Nephron progenitor cell (in vitro differentiated cells): ENCODE data around the gene HOXB1.
A peak's percentile ranks its signal among the peaks of the same experiment; 100 is the strongest.
"Not testable (repeated sequence)": the region's sequence is repeated elsewhere in the genome, so short reads cannot be mapped to it uniquely, and the experiment has no call there.

Experiments
- DNase-seq: peaks from one replicate; pipeline ENCODE4 v3.0.0; 2021
- H3K27ac Mint-ChIP-seq: 2 replicates; pipeline ENCODE4 v1.8.0; 2021; ENCODE audit warnings: mild to moderate bottlenecking, moderate library complexity, mixed read lengths
- H3K27me3 Mint-ChIP-seq: 2 replicates; pipeline ENCODE4 v1.8.0; 2021; ENCODE audit warnings: mild to moderate bottlenecking, low read depth, mixed read lengths; ENCODE audit not compliant: poor library complexity
- H3K36me3 Mint-ChIP-seq: 2 replicates; pipeline ENCODE4 v1.8.0; 2021; ENCODE audit warnings: low read depth, mixed read lengths
- H3K4me1 Mint-ChIP-seq: 2 replicates; pipeline ENCODE4 v1.8.0; 2021; ENCODE audit warnings: mixed read lengths
- H3K4me3 Mint-ChIP-seq: 2 replicates; pipeline ENCODE4 v1.8.0; 2021; ENCODE audit warnings: mild to moderate bottlenecking, moderate library complexity, mixed read lengths
- H3K9me3 Mint-ChIP-seq: 2 replicates; pipeline ENCODE4 v1.8.0; 2021; ENCODE audit warnings: mild to moderate bottlenecking, moderate library complexity, mixed read lengths
- TF ChIP-seq, protein P1 (sequence below): fragments of 200-600 bp; sonication (generic); IDR thresholded peaks from 2 replicates; pipeline ENCODE4 v1.5.0; 2021; ENCODE audit warnings: antibody characterized with exemption

Gene HOXB1

DNA sequence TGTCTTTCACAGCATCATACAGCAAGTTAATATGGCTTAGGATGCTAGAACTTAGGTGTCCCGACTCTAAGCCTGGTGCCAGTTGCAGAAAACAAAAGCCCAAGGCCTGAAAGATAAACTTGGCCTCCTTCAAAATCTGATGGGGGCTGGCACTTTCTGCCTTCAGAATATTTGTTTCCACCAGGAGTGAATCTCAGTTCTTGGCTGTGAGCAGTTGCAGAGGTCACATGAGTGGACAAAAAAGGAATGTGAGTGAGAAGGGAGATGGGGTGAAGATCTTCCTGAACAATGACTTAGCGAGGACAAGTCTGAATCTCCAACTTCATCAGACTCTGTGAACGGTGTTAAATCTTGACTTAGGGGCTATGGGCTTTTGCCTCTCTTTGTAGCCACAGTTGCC lies 46.6 kb downstream of the HOXB1 start:
- Mint-ChIP-seq H3K27me3 (peaks cover 21% of the 10 kb centered on the region), H3K4me1 (peaks cover 56% of the 10 kb centered on the region), H3K4me3 (no peak overlapping the region), H3K27ac (peak overlapping the region; percentile 51), H3K36me3 (no peaks in the 10 kb centered on the region), H3K9me3 (no peaks in the 10 kb centered on the region)
- DNase-seq, result no peak
- TF ChIP-seq, protein P1, sequence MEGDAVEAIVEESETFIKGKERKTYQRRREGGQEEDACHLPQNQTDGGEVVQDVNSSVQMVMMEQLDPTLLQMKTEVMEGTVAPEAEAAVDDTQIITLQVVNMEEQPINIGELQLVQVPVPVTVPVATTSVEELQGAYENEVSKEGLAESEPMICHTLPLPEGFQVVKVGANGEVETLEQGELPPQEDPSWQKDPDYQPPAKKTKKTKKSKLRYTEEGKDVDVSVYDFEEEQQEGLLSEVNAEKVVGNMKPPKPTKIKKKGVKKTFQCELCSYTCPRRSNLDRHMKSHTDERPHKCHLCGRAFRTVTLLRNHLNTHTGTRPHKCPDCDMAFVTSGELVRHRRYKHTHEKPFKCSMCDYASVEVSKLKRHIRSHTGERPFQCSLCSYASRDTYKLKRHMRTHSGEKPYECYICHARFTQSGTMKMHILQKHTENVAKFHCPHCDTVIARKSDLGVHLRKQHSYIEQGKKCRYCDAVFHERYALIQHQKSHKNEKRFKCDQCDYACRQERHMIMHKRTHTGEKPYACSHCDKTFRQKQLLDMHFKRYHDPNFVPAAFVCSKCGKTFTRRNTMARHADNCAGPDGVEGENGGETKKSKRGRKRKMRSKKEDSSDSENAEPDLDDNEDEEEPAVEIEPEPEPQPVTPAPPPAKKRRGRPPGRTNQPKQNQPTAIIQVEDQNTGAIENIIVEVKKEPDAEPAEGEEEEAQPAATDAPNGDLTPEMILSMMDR, result no peak

DNA sequence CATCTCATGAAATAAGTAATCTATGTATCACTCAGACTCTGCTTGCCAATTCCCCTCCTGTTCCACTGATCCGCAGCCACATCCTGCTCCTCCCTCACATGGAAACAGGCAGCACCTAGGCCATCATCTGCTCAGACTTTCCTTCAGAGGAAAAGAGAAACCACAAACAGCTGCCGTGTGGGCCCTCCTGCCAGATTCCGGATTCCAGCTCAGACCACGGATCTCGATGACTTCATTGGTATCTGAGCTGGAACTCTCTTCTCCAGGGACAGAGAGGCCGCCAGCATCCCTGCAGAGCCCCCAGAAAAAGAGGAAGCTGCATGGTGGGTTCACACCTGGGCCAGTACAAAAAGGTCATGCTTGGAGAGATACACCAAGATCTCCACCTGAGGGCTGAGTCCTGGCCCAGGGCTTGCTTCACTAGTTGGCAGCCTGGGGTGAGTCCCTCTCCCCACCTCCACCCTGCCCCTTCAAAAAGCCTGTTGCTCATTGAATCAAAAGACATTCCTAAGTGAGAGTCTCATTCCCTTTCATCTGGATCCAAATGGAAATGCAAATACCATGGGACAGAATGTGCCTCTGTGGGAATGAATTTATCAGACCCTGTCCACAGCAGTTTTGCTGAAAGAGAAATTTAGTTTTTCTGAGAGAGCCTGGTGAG lies 47.2 kb downstream of the HOXB1 start:
- TF ChIP-seq, protein P1, result no peak
- peak overlapping the region; percentile 90 for H3K27ac Mint-ChIP-seq
- H3K36me3 Mint-ChIP-seq, result no peaks in the 10 kb centered on the region
- no peak overlapping the region for H3K4me3 Mint-ChIP-seq
- no peaks in the 10 kb centered on the region for H3K9me3 Mint-ChIP-seq
- H3K27me3 Mint-ChIP-seq, result peaks cover 21% of the 10 kb centered on the region
- DNase-seq, result no peak
- H3K4me1 Mint-ChIP-seq, result peaks cover 56% of the 10 kb centered on the region

DNA sequence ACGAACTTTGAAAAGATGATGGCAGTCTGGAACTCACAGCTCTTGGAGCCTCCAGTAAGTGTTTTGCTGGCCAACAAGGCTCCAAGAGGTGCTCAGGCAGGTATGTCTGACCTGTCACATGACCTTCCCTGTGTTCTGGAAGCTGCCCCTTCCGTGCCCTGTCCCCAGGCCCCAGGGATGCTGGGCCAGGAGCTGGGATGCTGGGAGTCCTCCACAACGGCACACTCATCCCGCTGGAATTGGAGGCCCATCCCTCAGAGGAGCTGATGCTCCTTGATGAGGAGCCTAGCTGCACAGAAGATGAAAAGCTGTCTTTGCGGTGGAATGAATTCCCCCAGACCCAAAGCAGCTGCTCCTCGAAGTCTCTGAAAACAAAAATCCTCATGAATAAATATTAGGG lies 47.8 kb downstream of the HOXB1 start:
- peaks cover 21% of the 10 kb centered on the region for H3K27me3 Mint-ChIP-seq

DNA sequence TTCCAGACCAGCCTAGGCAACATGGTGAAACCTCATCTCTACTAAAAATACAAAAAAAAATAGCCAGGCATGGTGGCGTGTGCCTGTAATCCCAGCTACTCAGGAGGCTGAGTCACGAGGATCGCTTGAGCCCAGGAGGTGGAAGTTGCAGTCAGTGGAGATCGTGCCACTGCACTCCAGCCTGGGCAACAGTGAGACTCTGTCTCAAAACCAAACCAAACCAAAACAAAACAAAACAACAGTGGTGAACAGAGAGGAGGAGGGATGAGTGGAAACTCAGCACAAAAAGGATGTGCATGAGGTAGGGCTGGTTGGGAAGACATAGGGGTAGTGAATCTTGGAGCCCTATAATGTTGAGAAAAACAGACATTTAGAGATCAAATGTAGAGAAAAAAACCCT lies 48.5 kb downstream of the HOXB1 start:
- not testable (repeated sequence) for DNase-seq, H3K36me3 Mint-ChIP-seq, H3K9me3 Mint-ChIP-seq, H3K27ac Mint-ChIP-seq, H3K4me3 Mint-ChIP-seq
- H3K27me3 Mint-ChIP-seq, result peaks cover 21% of the 10 kb centered on the region
- peaks cover 60% of the 10 kb centered on the region for H3K4me1 Mint-ChIP-seq

More for the DNA sequence above, 47.8 kb downstream of the HOXB1 start:
- Mint-ChIP-seq H3K27ac (no peak overlapping the region), H3K4me1 (peaks cover 56% of the 10 kb centered on the region), H3K9me3 (no peaks in the 10 kb centered on the region), H3K36me3 (no peaks in the 10 kb centered on the region), H3K4me3 (no peak overlapping the region)
- no peak for DNase-seq
- TF ChIP-seq, protein P1, result no peak

DNA sequence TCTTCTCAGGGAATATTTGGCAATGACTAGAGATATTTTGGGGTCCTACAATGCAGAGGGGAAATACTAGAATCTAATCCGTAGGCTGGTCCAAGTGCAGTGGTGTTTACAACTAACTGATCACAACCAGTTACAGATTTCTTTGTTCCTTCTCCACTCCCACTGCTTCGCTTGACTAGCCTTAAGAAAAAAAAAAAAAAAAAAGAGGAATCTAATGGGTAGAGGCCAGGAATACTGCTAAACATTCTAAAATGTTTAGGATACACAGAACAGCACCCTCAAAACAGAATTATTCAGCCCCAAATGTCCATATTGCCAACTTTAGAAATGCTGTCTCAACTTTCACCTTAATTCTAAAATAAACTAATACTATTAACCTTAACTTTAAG lies 51.8 kb downstream of the HOXB1 start:
- Mint-ChIP-seq H3K27me3 (peaks cover 16% of the 10 kb centered on the region), H3K4me1 (peaks cover 73% of the 10 kb centered on the region)

More for the DNA sequence above, 51.8 kb downstream of the HOXB1 start:
- no peaks in the 10 kb centered on the region for H3K36me3 Mint-ChIP-seq
- DNase-seq, result no peak
- TF ChIP-seq, protein P1, result no peak
- no peaks in the 10 kb centered on the region for H3K9me3 Mint-ChIP-seq
- peak overlapping the region; percentile 82 for H3K27ac Mint-ChIP-seq
- H3K4me3 Mint-ChIP-seq, result peak overlapping the region; percentile 41
